ENCODE data around the gene DUSP22.

DNA sequence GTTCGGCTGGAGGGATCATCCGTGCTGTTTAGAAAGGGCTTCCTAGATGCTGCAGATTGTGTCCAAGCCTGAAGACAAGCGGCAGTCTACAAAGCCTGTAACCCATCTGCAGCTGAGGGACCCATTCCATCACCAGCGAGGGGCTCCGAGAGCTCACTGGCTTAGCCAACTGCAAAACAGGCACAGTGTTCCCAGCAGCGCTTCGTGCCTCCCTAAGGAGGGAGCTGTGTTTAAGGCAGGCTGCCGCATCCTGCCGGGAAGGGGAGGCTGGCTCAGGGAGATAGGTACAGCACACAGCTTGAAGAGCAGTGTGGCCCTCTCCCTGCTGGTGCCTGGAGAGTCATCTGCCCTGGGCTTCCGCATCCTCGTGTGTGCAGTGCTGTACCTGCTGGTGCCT, 32.4 kb downstream of the DUSP22 start:
- TF ChIP-seq GATA2 (IDR thresholded peaks at IDR 0.05; ENCODE audit: low read depth, low read length) (no peak), GATA3 (IDR thresholded peaks at IDR 0.05; ENCODE audit: low read depth, low read length) (no peak)

Data from SH-SY5Y (cell line).